Activated naive CD4-positive, alpha-beta T cell treated with anti-CD3 and anti-CD28 coated beads, Interleukin-2, amount 10 ng/mL, durations not matched to agents 7 days and 5 days (primary cell): ENCODE data around the gene SAMSN1.
"Not testable (repeated sequence)": the region's sequence is repeated elsewhere in the genome, so short reads cannot be mapped to it uniquely, and the experiment has no call there.

Source experiments
- CTCF ChIA-PET: fragments of 350-600 bp; sonication (Branson Sonifier 250); formaldehyde crosslinking; loops from one replicate; lab custom pipeline; 2021; ENCODE audit warnings: antibody characterized with exemption; lab: Charles Lee
- DNase-seq: peaks from one replicate; pipeline ENCODE4 v3.0.0-alpha.2; 2020
- H3K27ac Mint-ChIP-seq: one replicate; pipeline ENCODE4 v1.8.0; 2021; ENCODE audit warnings: mild to moderate bottlenecking, moderate library complexity, mixed read lengths
- H3K27me3 Mint-ChIP-seq: one replicate; pipeline ENCODE4 v1.8.0; 2021; ENCODE audit warnings: mild to moderate bottlenecking, mixed read lengths
- H3K36me3 Mint-ChIP-seq: one replicate; pipeline ENCODE4 v1.8.0; 2021; ENCODE audit warnings: mixed read lengths
- H3K4me1 Mint-ChIP-seq: one replicate; pipeline ENCODE4 v1.8.0; 2021; ENCODE audit warnings: mixed read lengths
- H3K4me3 Mint-ChIP-seq: one replicate; pipeline ENCODE4 v1.8.0; 2021; ENCODE audit warnings: mild to moderate bottlenecking, moderate library complexity, mixed read lengths
- H3K9me3 Mint-ChIP-seq: one replicate; pipeline ENCODE4 v1.8.0; 2021; ENCODE audit warnings: mixed read lengths

The SAMSN1 gene

DNA sequence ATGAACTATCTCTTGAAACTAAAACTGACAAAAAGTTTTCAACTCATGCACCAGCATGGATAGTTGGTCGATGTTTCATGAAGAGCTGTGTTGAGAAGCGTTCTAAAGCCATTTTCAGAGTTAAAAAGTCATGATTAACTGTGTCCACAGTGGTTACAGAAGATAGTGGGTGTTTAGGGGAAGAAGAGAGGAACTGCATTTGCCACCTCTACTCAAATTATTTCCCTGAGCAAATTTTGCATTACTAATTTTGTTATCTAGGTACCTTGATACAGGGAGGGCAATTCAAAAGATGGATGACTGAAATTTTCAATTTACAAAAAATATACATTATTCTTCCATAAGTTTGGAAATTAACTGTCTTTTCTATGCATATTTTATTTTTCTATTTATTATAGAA lies 15.5 kb downstream of the SAMSN1 start:
- H3K27me3 Mint-ChIP-seq, result no peaks in the 10 kb centered on the region
- DNase-seq, result no peak
- H3K36me3 Mint-ChIP-seq, result peaks cover 51% of the 10 kb centered on the region
- H3K9me3 Mint-ChIP-seq, result peaks cover 17% of the 10 kb centered on the region
- H3K27ac Mint-ChIP-seq, result no peak overlapping the region
- CTCF ChIA-PET, result no interaction called here
- peaks cover 75% of the 10 kb centered on the region for H3K4me1 Mint-ChIP-seq
- H3K4me3 Mint-ChIP-seq, result no peak overlapping the region

DNA sequence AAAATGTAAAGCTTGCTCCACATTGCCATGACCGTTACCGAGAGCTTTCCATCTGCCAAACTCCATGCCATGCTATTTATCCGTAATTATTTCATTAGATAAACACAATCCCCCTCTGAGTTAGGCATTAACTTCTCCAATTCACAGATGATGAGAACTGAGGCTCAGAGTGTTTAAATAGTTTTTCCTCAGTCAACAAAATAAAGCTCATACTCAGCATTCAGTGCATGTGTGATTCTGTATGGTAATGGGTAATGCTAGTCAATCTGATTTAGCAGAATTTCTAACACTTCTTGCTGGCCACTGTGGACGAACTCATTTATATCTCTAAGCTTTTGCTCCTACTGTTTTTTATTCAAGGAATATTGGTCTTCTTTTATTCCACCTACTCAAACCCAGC lies 17.3 kb downstream of the SAMSN1 start:
- H3K27ac Mint-ChIP-seq, result peak overlapping the region; percentile 51
- H3K4me1 Mint-ChIP-seq, result peaks cover 70% of the 10 kb centered on the region
- H3K9me3 Mint-ChIP-seq, result peaks cover 1% of the 10 kb centered on the region
- H3K4me3 Mint-ChIP-seq, result no peak overlapping the region
- H3K27me3 Mint-ChIP-seq, result no peaks in the 10 kb centered on the region
- CTCF ChIA-PET, result interaction anchor here (1.5 to 2.1 kb wide), 2 partner anchors 14 to 209 kb away, joined by 3 to 7 read pairs; no protein-coding TSS in a partner anchor
- H3K36me3 Mint-ChIP-seq, result peaks cover 39% of the 10 kb centered on the region
- no peak for DNase-seq

DNA sequence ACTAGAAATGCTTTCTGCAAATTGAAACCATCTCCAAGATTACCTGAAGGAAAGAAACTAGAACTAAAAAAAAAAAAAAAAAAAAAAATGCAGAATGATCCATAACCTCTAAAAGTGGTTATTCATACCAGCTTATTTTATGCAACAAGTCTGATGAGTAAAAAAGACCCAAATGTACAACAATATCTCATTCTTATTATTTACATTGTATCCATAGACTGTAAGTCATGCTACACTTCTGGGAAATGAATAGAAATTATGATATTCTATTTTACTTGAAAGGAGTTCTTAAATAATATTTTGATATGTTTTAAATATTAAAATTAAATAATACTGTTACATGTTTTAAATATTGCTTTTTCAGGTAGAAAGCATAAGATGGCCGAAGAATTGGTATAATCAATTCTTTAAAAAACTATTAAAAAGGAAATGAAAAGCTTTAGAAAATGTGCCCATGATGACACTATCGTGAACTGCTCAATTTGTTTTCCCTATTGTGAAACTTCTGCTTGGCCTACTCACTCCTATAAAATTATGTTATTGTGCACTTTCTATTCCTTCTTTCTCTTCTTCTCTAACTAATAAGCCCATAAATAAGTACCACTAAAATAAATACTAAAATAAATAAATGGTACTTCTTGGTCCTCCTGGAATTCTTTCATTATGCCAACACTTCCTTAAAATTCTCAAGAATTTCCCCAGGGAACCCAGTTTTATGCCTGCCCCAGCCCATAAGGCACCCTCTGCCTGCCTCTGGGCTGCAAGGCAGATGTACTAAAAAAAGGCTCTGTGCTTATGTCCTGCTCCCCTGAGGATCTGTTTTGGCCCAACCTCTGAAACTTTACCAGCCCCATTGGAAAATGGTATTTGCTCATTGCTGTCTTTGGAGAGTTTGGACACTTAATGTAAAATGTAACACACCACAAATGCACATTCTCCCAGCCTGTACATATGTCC lies 18.1 kb downstream of the SAMSN1 start:
- H3K27ac Mint-ChIP-seq, result peak overlapping the region; percentile 79
- CTCF ChIA-PET, result interaction anchor here (0.7 to 2.1 kb wide), 5 partner anchors 15 to 214 kb away, joined by 3 to 7 read pairs (median 4); no protein-coding TSS in a partner anchor
- no peak for DNase-seq
- peaks cover 72% of the 10 kb centered on the region for H3K4me1 Mint-ChIP-seq
- peaks cover 1% of the 10 kb centered on the region for H3K9me3 Mint-ChIP-seq
- peaks cover 41% of the 10 kb centered on the region for H3K36me3 Mint-ChIP-seq
- H3K4me3 Mint-ChIP-seq, result peak overlapping the region; percentile 58
- H3K27me3 Mint-ChIP-seq, result no peaks in the 10 kb centered on the region

DNA sequence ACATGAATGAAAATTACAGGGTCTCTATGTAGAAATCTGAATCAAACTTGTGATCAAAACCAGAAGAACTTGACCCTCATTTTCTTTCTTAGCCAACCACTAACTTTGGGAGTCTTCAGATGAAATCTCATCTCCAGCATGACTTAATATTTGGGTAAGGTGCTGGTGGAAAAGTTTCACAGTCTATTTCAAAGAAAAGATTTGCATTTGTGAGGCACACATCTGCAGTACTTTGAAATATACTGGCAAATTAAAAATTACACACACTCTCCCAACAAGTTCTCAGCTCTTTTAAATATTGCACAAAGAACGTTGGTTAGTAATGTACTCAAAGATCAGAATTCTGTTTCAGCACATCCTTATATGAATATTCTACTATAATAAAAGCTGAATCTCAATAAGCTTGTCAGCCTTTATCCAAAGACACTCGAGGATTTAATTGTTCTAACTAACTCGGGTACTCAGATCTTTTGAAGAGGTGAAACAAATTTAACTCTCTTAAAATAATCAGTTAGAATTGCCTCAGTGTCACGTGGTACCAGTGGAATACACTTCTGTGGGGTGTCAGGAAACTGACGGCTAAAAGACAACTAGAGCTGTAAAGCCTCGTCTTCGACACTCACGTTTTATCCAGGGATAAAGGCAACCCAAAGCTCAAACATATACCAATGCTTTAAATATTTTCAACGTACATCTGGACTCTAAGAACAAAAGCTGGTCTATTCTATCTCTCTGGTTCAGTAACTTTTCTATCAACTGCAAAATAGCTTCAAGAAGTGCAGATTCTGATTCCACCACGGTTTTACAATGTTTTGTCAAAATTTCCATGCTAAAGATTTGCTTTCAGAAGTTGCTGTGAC lies 19.0 kb downstream of the SAMSN1 start:
- H3K27ac Mint-ChIP-seq, result peak overlapping the region; percentile 79
- H3K36me3 Mint-ChIP-seq, result peaks cover 37% of the 10 kb centered on the region
- H3K4me3 Mint-ChIP-seq, result peak overlapping the region; percentile 58
- CTCF ChIA-PET, result interaction anchor here (0.6 to 2.1 kb wide), 6 partner anchors 16 to 215 kb away, joined by 3 to 7 read pairs (median 4); no protein-coding TSS in a partner anchor
- peaks cover 74% of the 10 kb centered on the region for H3K4me1 Mint-ChIP-seq
- no peaks in the 10 kb centered on the region for H3K27me3 Mint-ChIP-seq
- peaks cover 1% of the 10 kb centered on the region for H3K9me3 Mint-ChIP-seq
- DNase-seq, result no peak

- DNase-seq, result no peak
- Mint-ChIP-seq H3K36me3 (peaks cover 42% of the 10 kb centered on the region), H3K27ac (peak overlapping the region; percentile 59), H3K4me3 (no peak overlapping the region), H3K9me3 (peaks cover 1% of the 10 kb centered on the region), H3K4me1 (peaks cover 74% of the 10 kb centered on the region), H3K27me3 (no peaks in the 10 kb centered on the region)
- CTCF ChIA-PET, result interaction anchor here (0.7 to 1.6 kb wide), 3 partner anchors 8 to 210 kb away, joined by 3 to 5 read pairs (median 5); no protein-coding TSS in a partner anchor
Observed at GRCh38 chr21:14526199-14526598, 19.9 kb downstream of the SAMSN1 start.

DNA sequence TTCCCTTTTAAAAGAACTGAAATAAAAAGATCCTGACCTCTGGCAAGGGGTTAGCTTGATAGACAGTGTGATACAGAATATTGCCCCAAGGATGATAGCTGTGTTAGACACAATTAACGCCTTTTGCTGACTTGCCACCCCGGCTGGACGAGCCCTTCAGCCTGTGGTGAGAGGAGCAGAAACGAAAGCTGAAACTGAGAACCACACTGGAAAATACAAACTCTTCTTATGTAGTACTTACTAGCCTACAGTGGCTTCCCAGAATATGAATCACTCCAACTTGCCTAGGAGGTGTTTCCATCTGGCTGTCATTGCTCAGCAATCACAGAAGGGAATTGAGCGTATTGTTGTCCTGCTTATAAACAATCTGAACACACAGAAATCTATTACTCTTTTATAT lies 22.9 kb downstream of the SAMSN1 start:
- Mint-ChIP-seq H3K9me3 (no peaks in the 10 kb centered on the region), H3K27ac (peak overlapping the region; percentile 81), H3K27me3 (no peaks in the 10 kb centered on the region), H3K4me3 (peak overlapping the region; percentile 47), H3K36me3 (peaks cover 41% of the 10 kb centered on the region), H3K4me1 (peaks cover 68% of the 10 kb centered on the region)
- CTCF ChIA-PET, result interaction anchor here (0.8 kb wide), 1 partner anchor 213 kb away, joined by 3 read pairs; no protein-coding TSS in a partner anchor
- peak; percentile 44 for DNase-seq

- Mint-ChIP-seq H3K4me3 (no peak overlapping the region), H3K4me1 (peaks cover 69% of the 10 kb centered on the region), H3K36me3 (peaks cover 45% of the 10 kb centered on the region), H3K27me3 (no peaks in the 10 kb centered on the region), H3K27ac (no peak overlapping the region), H3K9me3 (no peaks in the 10 kb centered on the region)
- CTCF ChIA-PET, result interaction anchor here (0.8 kb wide), 1 partner anchor 213 kb away, joined by 3 read pairs; no protein-coding TSS in a partner anchor
- no peak for DNase-seq
Observed at GRCh38 chr21:14522736-14523135, 23.4 kb downstream of the SAMSN1 start.

GRCh38 chr21:14520535-14520934 lies 25.6 kb downstream of the SAMSN1 start:
- no peak overlapping the region for H3K4me3 Mint-ChIP-seq
- H3K4me1 Mint-ChIP-seq, result peaks cover 61% of the 10 kb centered on the region
- CTCF ChIA-PET, result interaction anchor here (1.0 kb wide), 1 partner anchor 217 kb away, joined by 3 read pairs; no protein-coding TSS in a partner anchor
- H3K9me3 Mint-ChIP-seq, result peaks cover 7% of the 10 kb centered on the region
- no peaks in the 10 kb centered on the region for H3K27me3 Mint-ChIP-seq
- no peak for DNase-seq
- H3K27ac Mint-ChIP-seq, result peak overlapping the region; percentile 21
- peaks cover 58% of the 10 kb centered on the region for H3K36me3 Mint-ChIP-seq

GRCh38 chr21:14519000-14519399 lies 27.1 kb downstream of the SAMSN1 start:
- H3K27me3 Mint-ChIP-seq, result no peaks in the 10 kb centered on the region
- CTCF ChIA-PET, result no interaction called here
- H3K4me1 Mint-ChIP-seq, result peaks cover 58% of the 10 kb centered on the region
- H3K27ac Mint-ChIP-seq, result no peak overlapping the region
- H3K9me3 Mint-ChIP-seq, result peaks cover 11% of the 10 kb centered on the region
- H3K36me3 Mint-ChIP-seq, result peaks cover 66% of the 10 kb centered on the region
- DNase-seq, result no peak
- H3K4me3 Mint-ChIP-seq, result no peak overlapping the region

DNA sequence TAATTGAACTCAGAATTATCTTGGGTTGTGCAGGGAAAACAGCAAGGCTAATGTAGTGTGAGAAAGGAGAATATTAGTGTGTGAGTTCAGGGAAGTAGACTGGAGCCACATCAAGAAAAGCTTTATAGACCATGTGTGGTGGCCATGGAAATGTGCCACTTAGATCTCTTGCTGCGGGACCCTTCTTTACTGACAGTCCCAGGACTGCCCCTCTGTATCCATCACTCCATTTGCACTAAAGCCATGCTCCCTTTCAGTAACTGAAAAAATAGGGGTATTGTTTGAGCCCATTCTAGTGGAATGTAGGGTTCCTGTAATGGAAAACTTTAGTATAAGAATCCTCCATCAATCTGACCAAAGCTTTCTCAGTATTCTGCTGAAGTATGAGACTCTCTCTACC lies 32.3 kb downstream of the SAMSN1 start:
- H3K4me3 Mint-ChIP-seq, result no peak overlapping the region
- CTCF ChIA-PET, result no interaction called here
- H3K27me3 Mint-ChIP-seq, result no peaks in the 10 kb centered on the region
- peaks cover 28% of the 10 kb centered on the region for H3K4me1 Mint-ChIP-seq
- H3K36me3 Mint-ChIP-seq, result peaks cover 85% of the 10 kb centered on the region
- no peak overlapping the region for H3K27ac Mint-ChIP-seq
- H3K9me3 Mint-ChIP-seq, result peaks cover 13% of the 10 kb centered on the region
- no peak for DNase-seq

GRCh38 chr21:14506859-14507457 lies 39.2 kb downstream of the SAMSN1 start:
- H3K36me3 Mint-ChIP-seq, result peaks cover 94% of the 10 kb centered on the region
- peaks cover 18% of the 10 kb centered on the region for H3K9me3 Mint-ChIP-seq
- DNase-seq, H3K27me3 Mint-ChIP-seq, H3K27ac Mint-ChIP-seq, H3K4me3 Mint-ChIP-seq: not testable (repeated sequence)
- CTCF ChIA-PET, result interaction anchor here (1.4 kb wide), 1 partner anchor 229 kb away, joined by 3 read pairs; no protein-coding TSS in a partner anchor
- H3K4me1 Mint-ChIP-seq, result peaks cover 43% of the 10 kb centered on the region

DNA sequence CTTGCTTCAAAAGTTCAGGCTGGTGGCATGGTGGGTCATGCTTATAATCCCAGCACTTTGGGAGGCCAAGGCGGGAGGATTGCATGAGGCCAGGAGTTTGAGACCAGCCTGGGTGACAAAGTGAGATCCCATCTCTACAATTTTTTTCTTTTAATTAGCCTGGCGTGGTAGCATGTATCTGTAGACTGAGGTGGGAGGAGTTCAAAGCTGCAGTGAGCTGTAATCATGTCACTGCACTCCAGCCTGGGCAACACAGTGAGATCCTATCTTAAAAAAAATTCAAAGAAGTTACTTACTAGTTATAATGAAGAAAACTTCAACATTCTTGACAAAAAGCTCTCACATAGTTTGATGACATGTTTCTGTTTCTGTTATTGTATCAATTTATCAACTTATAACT lies 45.2 kb downstream of the SAMSN1 start:
- CTCF ChIA-PET, result no interaction called here
- no peak overlapping the region for H3K4me3 Mint-ChIP-seq
- peaks cover 20% of the 10 kb centered on the region for H3K4me1 Mint-ChIP-seq
- no peak for DNase-seq
- no peaks in the 10 kb centered on the region for H3K27me3 Mint-ChIP-seq
- peaks cover 85% of the 10 kb centered on the region for H3K36me3 Mint-ChIP-seq
- H3K27ac Mint-ChIP-seq, result peak overlapping the region; percentile 4
- peaks cover 2% of the 10 kb centered on the region for H3K9me3 Mint-ChIP-seq

GRCh38 chr21:14499316-14499715 lies 46.8 kb downstream of the SAMSN1 start:
- Mint-ChIP-seq H3K27me3 (no peaks in the 10 kb centered on the region), H3K9me3 (peaks cover 6% of the 10 kb centered on the region), H3K27ac (no peak overlapping the region), H3K4me1 (peaks cover 8% of the 10 kb centered on the region), H3K4me3 (no peak overlapping the region), H3K36me3 (peaks cover 85% of the 10 kb centered on the region)
- CTCF ChIA-PET, result no interaction called here
- no peak for DNase-seq
